Daoy (cell line): ENCODE data around the gene MPP3. TPM values are rescaled to one million over a fixed set of nuclear protein-coding genes. Genes with fewer than 3 reads are reported as not detected.
A peak's percentile ranks its signal among the peaks of the same experiment; 100 is the strongest.

Source experiments
- DNase-seq: peaks from one replicate; pipeline ENCODE4 v3.0.0-alpha.2; 2015; ENCODE audit warnings: low read depth
- total RNA-seq: library from RNA; depleted of rRNA; stranded (reverse); fragments of >200 nt; shearing (Covaris generic); gene quantifications from 2 replicates; pipeline ENCODE4 v1.2.3, GENCODE V29; 2014

Gene MPP3
- total RNA-seq, 1 experiment from 2014 or later = 9.0 TPM

- DNase-seq = no peak
Measured at GRCh38 chr17:43772877-43773648, 59.9 kb downstream of the MPP3 start.

GRCh38 chr17:43771463-43771862 is 61.5 kb downstream of the MPP3 start:
- DNase-seq = no peak

GRCh38 chr17:43770957-43771356 is 62.0 kb downstream of the MPP3 start:
- DNase-seq = no peak

- DNase-seq = no peak
Measured at GRCh38 chr17:43769859-43770258, 63.1 kb downstream of the MPP3 start.

- no peak for DNase-seq
Measured at GRCh38 chr17:43769426-43769825, 63.5 kb downstream of the MPP3 start.

- DNase-seq = no peak
Measured at GRCh38 chr17:43768943-43769342, 64.0 kb downstream of the MPP3 start.

- DNase-seq = no peak
Measured at GRCh38 chr17:43768382-43768781, 64.6 kb downstream of the MPP3 start.

- no peak for DNase-seq
Measured at GRCh38 chr17:43767713-43768059, 65.3 kb downstream of the MPP3 start.

- no peak for DNase-seq
Measured at GRCh38 chr17:43767053-43767712, 65.8 kb downstream of the MPP3 start.

- peak; percentile 25 for DNase-seq
Measured at GRCh38 chr17:43766413-43767052, 66.4 kb downstream of the MPP3 start.

- peak; percentile 89 for DNase-seq
Measured at GRCh38 chr17:43760254-43760852, 72.6 kb downstream of the MPP3 start.

- no peak for DNase-seq
Measured at GRCh38 chr17:43759836-43760235, 73.1 kb downstream of the MPP3 start.

GRCh38 chr17:43758497-43759174 is 74.3 kb downstream of the MPP3 start, which contains the start of gene SOST:
SOST (minus strand) TSS chr17:43758791; CDS start chr17:43758741, 50 bp downstream.
- DNase-seq = peak; percentile 51

GRCh38 chr17:43758086-43758485 is 74.9 kb downstream of the MPP3 start:
- DNase-seq = no peak

GRCh38 chr17:43757171-43757660 is 75.7 kb downstream of the MPP3 start:
- DNase-seq = no peak

- no peak for DNase-seq
Measured at GRCh38 chr17:43756201-43756600, 76.7 kb downstream of the MPP3 start.

GRCh38 chr17:43755389-43755875 is 77.5 kb downstream of the MPP3 start:
- DNase-seq = no peak

GRCh38 chr17:43754947-43755346 is 78.0 kb downstream of the MPP3 start:
- DNase-seq = no peak

GRCh38 chr17:43753493-43754129 is 79.3 kb downstream of the MPP3 start:
- DNase-seq = peak; percentile 69
